ENCODE data around the gene CAMP.

Gene CAMP

GRCh38 chr3:48271763-48272498 is 48.6 kb downstream of the CAMP start:
- H3K27me3 ChIP-seq (ENCODE audit: control insufficient read depth, insufficient read depth, low read length) = no peaks in the 10 kb centered on the region
- no peak overlapping the region for H3K27ac ChIP-seq (ENCODE audit: low read length)
- 0 out of 2 replicates have a peak, but pooled peaks cover 1% of the 10 kb centered on the region for H3K9me3 ChIP-seq (ENCODE audit: control insufficient read depth, insufficient read depth, low read length)
- H3K36me3 ChIP-seq (ENCODE audit: control insufficient read depth, insufficient read depth, low read length) = peaks cover 44% of the 10 kb centered on the region
- WGBS (ENCODE audit: insufficient coverage, insufficient read length) = no CpG with 5 or more reads among the region's 38 CpGs
- no peak for DNase-seq (ENCODE audit: low read depth, low spot score)
- H3K4me3 ChIP-seq (ENCODE audit: low read length) = no peak overlapping the region
- H3K4me1 ChIP-seq (ENCODE audit: control insufficient read depth, insufficient read depth, low read length) = peaks cover 3% of the 10 kb centered on the region; the same call in 1 of the 2 replicates

GRCh38 chr3:48273594-48274211 is 50.4 kb downstream of the CAMP start:
- 0 out of 2 replicates have a peak, but pooled peaks cover 1% of the 10 kb centered on the region for H3K9me3 ChIP-seq (ENCODE audit: control insufficient read depth, insufficient read depth, low read length)
- no peak overlapping the region for H3K27ac ChIP-seq (ENCODE audit: low read length)
- WGBS (ENCODE audit: insufficient coverage, insufficient read length) = no CpG with 5 or more reads among the region's 9 CpGs
- peaks cover 8% of the 10 kb centered on the region; the same call in 1 of the 2 replicates for H3K4me1 ChIP-seq (ENCODE audit: control insufficient read depth, insufficient read depth, low read length)
- peaks cover 32% of the 10 kb centered on the region for H3K36me3 ChIP-seq (ENCODE audit: control insufficient read depth, insufficient read depth, low read length)
- no peaks in the 10 kb centered on the region for H3K27me3 ChIP-seq (ENCODE audit: control insufficient read depth, insufficient read depth, low read length)
- no peak overlapping the region for H3K4me3 ChIP-seq (ENCODE audit: low read length)
- peak; percentile 66 for DNase-seq (ENCODE audit: low read depth, low spot score)

- no peak overlapping the region for H3K4me3 ChIP-seq (ENCODE audit: low read length)
- no peak for DNase-seq (ENCODE audit: low read depth, low spot score)
- peaks cover 25% of the 10 kb centered on the region for H3K36me3 ChIP-seq (ENCODE audit: control insufficient read depth, insufficient read depth, low read length)
- H3K27ac ChIP-seq (ENCODE audit: low read length) = no peak overlapping the region
- no peaks in the 10 kb centered on the region for H3K27me3 ChIP-seq (ENCODE audit: control insufficient read depth, insufficient read depth, low read length)
- peaks cover 11% of the 10 kb centered on the region for H3K4me1 ChIP-seq (ENCODE audit: control insufficient read depth, insufficient read depth, low read length)
- no CpG with 5 or more reads among the region's 10 CpGs for WGBS (ENCODE audit: insufficient coverage, insufficient read length)
- 0 out of 2 replicates have a peak, but pooled peaks cover 1% of the 10 kb centered on the region for H3K9me3 ChIP-seq (ENCODE audit: control insufficient read depth, insufficient read depth, low read length)
These were observed 51.2 kb downstream of the CAMP start for GRCh38 chr3:48274452-48274851.

Data from iPS DF 6.9 (cell line).